KG1 (cell line): ENCODE measurements around the gene PAOX.

Experiments
- DNase-seq: peaks from one replicate; lab custom pipeline; 2025; lab: John Stamatoyannopoulos, UW

The PAOX gene

DNA sequence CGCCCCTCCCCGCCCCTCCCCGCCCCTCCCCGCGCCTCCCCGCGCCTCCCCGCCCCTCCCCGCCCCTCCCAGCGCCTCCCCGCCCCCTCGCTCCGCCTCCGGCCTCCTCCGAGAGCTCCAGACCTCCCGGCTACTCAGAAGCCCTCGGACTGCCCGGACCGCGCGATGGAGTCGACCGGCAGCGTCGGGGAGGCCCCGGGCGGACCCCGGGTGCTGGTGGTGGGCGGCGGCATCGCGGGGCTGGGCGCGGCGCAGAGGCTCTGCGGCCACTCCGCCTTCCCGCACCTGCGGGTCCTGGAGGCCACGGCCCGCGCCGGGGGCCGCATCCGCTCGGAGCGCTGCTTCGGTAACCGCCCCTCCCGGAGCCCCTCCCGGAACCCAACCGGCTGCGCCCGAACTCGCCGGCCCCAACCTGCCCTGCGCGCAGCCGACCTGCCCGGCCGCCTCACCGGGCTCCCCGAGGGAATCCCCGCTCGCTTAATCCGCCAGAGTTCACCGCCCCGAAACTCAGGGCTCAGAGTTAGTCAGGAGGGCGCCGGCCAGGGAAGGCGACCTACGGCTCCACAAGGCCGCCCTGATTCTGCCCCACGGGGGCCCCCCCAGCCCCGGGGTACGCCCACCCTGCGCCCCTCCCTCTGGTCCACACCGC lies at the start of gene PAOX:
PAOX (plus strand) TSS at position 111 of the 649 bp plus-strand sequence; CDS start at position 166, 55 bp downstream.
- no peak for DNase-seq

DNA sequence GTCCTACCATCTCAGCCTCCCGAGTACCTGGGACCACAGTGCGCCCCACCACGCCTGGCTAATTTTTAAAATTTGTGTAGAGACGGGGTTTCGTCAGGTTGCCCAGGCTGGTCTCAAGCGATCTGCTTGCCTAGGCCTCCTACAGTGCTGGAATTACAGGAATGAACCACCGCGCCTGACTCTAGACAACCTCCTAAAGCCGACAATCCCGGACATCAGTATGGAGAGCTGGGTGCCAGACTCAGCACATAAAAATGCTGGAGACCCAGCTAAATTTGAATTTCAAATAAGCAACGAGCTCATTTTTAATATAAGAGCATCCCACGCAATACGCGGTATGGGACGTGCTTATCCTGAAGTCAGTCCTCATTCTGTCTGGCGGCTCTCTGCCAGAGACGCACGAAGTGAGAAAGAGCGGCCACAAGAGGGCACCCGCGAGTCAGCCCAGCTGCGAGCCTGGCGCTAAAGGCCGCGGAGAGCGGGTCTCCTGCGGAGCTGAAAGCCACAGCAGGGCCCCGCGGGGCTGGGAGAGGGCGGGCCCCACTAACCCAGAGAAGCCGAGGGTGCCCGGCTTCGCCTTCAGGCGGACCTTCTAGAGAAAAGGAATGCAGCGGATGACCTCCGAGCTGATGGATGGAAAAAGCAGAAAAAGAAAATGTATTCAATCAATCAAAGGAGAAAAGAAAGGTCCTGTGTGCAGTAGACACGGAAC lies 49.4 kb upstream of the PAOX start:
- peak; percentile 86 for DNase-seq

DNA sequence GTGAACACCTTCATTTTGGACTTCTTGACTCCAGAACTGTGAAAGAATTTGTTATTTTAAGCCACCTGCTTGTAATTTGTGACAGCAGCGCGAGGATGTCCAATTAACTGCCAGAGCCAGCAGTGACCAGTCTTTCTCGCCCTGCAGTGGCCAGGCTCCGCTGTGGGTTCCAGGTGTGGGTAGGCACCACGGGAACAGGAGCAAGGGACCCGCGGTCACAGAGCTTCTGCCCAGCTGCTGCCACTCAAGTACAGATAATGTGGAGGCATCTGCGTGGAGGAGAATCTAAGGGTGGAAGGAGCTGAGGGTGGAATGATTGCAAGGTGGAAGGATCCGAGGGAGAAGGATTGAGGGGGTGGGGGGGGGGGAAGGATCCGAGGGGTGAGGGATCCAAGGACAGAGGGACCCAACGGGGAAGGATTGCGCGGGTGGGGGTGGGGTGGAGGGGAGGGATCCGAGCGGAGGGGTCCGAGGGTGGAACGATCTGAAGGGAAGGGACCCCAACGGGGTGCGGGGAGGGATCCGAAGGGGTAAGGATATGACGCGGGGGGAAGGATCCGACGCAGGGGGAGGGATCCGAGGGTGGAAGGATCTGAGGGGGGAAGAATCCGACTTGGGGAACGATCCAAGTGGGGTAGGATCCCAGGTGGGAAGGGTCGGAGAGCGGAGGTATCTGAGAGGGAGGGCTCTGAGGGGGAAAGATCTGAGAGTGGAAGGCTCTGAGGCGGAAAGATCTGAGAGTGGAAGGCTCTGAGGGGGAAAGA lies 45.9 kb upstream of the PAOX start:
- no peak for DNase-seq

DNA sequence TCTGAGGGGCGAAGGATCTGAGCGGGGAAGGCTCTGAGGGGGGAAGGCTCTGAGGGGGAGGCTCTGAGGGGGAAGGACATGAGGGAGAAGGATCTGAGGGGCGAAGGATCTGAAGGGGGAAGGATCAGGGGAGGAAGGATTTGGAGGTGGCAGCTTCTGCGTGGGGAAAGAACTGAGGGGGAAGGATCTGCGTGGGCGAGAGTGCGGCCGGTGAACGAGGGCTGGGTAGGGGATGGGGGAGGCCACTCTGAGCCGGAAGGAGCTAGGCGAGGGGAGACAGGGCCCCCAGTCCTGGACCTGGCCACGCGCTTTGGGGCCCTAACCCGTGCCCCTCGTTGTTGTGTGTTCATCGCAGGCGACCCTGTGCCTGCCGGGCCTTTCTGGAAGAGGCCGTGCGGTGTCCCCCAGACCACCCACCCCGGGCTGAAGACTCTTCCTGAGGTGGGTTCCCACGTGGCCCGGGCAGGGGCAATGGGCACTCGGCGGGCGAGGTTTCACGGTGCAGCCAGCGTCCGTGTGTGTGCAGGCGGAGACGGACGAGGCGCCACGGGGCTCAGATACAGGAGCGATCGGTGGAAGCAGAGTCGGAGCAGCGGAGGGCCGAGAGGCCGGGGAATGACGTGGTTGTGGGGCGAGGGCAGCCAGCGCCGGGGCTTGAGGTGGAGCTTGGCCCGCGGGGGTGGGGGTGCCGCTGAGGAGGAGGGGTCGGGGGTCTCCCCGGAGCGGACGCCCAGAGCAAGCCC lies 44.4 kb upstream of the PAOX start:
- DNase-seq, result no peak

DNA sequence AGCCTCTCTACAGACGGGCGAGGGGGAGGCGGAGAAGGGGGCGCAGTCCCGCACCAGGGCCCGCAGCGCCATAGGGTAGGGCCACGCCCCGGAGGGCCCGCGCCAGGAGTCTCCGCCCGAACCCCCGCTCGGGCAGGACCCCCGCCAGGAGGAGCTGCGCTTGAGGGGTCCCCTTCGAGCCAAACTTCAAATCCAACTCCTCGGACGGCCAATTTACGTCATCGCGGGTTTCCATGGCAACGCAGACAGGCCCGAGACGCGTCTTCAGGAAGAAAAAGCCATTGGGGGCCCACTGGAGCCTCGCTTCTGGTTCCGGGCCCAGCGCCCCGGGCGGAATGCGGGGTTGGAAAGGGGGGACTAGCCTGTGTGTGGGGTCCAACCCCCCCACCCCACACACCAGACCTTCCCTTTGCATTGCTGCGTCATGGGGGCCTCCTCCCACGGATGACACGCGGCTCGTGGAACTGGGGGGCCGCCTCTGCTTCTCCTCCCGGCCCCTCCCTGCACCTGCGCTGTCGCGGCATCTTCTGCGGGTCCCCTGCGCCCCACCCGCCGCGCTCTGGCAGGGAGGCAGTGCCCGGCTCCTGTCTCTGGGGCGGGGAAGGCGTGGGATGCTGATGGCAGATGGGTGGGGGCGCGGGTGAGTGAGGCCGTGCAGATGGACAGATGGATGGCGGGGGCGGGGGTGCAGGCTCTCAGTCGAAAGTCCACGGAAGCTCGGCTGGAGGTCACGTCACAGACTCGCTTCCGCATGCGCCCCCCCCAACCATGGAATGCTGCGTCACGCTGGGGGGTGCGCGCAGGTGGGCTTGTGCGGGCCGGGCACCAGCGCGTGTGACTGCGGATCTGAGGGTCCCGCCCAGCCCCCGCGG lies 43.6 kb upstream of the PAOX start:
- no peak for DNase-seq

DNA sequence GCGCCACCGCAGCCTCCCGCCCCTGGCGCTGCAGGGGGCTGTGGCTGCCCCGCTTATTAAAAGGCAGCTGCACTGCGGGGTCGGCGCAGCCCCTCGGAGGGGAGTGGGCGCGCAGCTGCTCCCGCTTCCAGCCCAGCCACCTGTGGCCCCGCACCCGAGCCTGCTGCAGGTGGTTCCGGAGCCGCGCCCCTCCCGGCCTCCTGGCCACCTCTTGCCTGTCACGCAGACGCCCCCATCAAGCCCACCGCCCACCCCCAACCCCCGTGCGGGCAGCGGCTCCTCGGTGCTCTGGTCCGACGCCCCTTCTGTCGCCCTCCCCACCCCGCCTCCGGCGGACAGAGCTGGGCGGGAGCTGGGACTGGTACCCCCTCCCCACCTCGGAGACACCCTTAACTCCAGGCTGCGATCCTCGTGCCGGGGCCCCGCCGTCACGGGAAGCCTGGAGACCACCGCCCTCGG lies 42.9 kb upstream of the PAOX start:
- DNase-seq, result no peak

DNA sequence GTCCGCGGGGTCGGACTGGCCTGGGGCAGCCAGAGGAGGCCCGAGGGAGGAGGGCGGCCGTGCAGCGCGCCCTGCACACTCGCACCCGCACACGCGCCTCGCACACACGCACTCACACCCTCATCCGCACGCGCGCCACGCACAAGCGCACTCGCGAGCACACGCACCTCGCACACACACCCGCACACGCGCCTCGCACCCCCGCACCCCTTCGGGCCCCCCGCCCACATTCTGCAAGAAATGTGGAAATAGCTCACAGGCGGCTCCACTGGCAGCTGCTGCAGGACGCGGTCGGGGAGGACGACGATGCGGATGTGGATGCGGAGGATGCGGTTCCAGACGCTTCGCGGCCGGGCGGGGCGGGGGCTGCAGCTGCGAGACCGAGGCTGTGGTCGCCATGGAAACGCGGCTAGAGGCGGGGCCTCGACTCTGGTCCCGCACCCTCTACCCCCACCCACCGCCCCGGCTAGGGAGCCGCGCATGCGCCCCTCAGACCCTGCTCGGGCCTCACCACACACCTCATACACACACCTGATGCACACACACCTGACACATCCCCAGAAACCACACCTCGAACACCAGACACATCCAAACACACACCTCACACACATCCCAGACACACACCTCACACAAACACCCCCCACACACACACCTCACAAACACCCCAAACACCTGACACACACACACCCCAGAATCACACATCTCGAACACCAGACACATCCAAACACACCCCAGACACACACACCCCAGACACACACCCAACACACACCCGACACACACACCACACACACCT lies 42.3 kb upstream of the PAOX start, which contains the start of gene CALY:
CALY (minus strand) TSS at position 320 of the 793 bp plus-strand sequence. CDS start 7,907 bp downstream, outside the sequence.
- no peak for DNase-seq

DNA sequence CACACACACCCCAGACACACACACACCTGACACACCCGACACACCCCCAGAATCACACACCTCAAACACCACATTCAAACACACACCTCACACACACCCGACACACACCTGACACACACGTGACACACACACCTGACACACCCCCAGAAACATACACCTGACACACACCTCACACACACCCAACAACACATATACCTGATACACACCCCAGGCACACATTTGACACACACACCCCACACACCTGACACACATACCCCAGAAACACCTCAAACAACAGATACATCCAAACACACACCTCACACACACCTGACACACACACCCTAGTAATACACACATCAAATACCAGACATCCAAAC lies 41.7 kb upstream of the PAOX start:
- DNase-seq, result no peak

DNA sequence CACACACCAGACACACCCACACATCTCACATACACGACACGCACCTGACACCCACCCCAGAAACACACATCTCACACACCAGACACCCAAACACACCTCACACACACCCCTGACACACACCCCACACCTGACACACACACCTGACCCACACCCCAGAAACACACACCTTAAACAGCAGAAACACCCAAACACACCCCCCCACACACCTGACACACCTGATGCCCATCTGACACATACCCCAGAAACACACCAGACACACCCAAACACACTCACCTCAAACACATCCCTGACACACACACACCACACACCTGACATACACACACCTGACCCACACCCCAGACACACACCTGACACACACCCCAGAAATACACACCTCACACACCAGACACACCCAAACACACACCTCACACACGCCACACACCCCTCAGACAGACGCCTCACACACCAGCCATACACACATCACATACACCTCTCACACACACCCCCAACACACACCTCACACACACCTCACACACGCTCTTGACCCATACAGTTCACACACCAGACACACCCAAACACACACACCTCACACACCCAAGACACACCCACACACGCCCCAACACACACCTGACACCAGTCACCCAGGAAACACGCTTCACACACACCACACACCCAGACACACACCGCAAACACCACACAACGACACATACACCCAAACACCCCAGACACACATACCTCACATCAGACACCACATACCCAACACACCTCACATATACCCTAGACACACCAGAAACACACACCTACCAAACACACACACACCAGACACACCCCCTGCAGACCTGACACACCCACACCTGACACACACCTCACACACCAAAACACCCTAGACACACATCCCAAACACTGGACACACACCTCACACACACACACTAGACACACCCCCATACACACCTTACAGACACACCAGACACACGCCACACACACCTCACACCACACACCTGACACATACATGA lies 40.7 kb upstream of the PAOX start:
- DNase-seq, result no peak

DNA sequence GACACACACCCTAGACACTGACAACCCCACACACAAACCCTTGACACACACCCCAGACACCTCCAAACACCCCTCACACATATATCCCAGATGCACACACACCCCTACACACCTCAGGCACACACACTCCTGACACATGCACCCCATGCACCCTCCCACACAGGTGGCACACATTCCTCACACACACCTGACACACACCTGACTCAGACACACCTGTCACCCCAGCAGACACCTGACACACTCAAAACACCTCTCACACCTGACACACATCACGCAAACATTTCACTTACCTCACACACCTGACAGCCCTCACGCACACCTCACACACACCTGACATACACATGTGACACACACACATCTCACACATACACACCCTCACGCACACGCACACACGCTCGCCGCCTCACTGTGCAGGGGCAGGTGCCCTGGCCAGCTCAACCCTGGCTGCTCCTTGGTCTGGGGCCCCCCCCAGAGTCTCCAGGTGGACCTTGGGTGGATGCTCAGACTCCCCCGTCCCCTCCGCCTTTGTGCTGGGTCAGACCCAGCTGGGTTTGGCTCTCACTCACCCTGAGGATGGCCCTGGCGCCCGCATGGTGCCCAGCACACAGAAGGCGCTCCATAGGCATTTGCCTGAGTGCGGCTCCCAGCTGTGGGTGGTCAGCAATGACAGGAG lies 39.2 kb upstream of the PAOX start:
- no peak for DNase-seq

DNA sequence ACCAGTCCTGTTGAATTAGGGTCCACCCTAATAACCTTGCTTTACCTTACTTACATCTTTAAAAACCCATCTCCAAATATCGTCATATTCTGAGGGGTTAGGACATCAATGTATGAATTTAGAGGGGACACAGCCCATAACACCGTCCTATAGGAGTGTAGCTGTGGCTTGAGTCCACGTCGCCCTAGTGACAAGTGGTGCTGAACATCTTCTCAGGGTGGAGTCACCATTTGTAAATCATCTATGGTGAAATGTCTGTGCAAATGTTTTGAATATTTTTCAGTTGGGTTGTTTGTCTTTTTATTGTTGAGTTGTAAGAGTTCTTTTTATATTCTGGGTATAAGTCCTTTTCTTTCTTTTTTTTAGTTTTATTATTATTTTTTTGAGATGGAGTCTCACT lies 37.1 kb upstream of the PAOX start:
- DNase-seq, result no peak

DNA sequence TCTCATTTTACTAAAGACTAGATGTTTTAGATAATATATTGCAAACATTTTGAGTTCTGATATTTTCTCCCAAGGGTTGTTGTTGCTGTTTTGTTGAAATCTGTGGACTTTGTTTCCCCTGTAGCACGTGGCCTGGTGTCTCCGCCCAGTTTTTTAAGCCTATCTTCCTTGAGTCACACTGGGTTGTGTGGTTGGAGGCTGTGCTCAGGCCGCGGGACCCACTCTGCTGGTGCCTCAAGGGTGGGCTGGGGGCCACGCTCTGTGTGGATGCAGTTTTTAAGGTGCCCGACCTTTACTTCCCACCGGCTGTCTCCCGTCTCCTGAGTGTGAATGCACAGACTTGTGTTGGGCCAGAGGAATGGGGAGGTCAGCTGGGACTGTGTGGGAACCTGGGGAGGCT lies 36.1 kb upstream of the PAOX start:
- DNase-seq, result no peak

DNA sequence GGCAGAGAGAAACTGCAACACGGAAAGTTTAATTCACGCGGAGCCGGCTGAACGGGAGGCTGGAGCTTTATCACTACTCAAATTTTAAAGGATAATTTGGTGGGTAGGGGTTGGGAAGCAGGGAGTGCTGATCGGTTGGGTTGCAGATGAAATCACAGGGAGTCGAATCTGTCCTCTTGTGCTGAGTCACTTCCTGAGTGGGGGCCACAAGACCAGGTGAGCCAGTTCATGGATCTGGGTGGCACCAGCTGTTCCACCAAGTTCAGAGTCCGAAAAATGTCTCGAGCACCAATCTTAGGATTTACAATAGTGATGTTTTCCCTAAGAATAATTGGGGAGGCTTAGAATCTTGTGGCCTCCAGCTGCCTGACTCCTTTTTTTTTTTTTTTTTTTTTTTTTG lies 35.5 kb upstream of the PAOX start:
- no peak for DNase-seq

DNA sequence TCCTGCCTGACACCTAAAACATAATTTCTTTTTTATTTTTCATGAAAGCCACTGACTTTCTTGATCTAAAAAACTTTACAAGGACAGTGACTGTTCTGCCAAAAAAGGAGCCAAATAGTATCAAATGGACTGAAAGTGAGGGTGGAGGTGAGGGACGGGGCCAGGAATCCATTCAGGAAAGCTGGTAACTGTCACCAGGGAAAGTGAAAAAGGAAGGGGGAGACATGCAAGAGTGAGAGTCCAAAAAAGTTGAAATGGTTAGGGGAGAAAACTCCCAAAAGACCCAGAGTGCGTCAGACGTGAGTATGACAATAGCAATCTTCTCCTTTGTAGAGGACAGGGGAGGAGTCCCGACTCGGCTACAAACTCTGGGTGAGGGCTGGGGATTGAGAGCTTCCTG lies 34.8 kb upstream of the PAOX start:
- DNase-seq, result no peak

DNA sequence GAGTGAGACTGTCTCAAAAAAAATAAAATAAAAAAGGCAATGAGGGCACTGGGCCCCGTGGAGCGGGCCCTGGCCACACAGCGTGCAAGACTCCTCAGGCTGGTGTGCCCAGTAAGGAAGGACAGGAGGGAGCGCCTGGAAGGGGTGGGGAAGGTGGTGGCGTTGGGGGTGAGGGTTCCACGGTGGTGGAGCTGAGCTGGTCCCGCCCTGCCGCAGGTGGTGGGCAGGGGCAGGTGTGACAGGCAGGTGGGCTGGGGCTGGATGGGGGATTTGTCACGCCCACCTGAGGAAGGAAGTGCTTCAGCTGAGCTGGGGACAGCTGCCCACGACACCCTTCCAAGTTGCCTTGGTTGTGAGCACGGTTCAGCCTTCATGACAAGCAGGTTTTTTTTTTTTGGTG lies 32.6 kb upstream of the PAOX start:
- no peak for DNase-seq

DNA sequence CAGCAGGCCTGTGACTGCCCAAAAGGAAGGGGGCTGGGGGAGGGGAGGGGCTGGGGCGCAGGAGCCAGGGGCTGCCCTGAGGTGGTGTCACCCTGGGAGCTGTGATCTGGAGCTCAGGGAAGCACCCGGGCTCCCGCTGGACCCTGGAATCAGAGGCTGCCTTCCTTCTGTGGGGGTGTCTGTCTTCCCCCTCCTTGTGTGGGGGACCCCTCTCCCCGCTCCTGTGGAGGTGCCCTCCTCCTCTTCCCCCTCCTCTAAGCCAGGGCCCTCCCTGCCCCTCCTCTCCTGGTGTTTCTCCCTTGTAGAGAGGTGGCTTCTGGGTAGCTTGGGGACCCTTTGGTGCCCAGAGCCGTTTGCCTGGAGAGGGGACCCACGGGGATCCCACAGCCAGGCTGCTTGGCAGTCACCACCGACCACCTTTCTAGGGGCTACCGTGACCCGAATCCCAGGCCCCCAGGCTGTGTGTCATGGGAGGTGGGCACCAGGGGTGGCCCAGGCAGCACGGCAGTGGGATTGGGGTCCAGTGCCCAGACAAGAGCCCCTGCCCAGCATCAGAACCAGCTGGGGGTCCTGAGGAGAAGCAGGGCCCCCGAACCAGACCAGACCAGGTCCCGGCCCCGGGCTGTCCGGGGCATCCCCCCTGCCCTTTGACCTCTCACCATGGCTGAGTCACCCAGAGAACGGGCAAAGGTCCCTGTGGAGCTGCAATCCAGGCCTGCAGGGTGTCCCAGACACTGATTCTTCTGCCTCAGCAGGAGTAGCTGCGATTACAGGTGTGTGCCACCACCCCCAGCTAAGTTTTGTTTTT lies 31.1 kb upstream of the PAOX start:
- DNase-seq, result no peak

DNA sequence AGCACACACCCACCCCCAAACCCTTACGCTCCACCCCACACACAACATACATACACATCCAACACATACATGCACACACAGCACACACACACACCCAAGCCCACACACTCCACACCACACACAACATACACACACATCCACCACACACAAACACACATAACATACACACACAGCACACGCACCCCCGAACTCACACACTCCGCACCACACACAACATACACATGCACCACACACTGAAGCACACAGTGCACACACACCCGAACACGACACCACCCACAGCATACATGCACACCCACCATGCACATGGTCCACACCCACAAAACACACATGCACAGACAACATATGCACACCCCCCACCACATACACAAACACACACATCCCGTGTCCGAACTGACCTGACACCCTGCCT lies 29.9 kb upstream of the PAOX start:
- DNase-seq, result no peak

DNA sequence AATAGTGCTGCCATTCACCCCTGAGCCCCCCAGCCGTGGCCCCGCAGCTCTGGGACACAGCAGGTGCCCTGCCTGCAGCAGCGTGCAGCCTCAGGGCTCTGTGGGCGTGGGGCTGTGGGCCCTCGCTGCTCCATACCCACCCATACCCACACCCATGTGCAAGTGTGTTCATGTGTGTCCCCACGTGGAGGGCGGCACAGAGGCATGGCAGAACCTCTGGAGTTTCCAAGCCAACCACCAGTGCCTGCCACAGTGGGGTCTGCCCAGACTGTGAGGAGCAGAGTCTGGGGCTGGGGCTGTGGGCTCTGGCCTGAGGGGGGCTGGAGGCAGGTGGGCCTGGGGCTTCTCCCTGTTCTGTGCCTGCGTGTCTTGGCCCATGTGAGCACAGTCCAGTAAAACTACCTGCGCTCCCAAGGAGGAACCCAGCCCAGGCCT lies 29.5 kb upstream of the PAOX start:
- no peak for DNase-seq
